H9 (cell line): ENCODE data around the gene VILL. TPM values are rescaled to one million over a fixed set of nuclear protein-coding genes. Genes with fewer than 3 reads are reported as not detected.

ENCODE experiments used
- DNase-seq: peaks from one replicate; pipeline ENCODE4 v3.0.0-alpha.2; 2017
- H2AFZ ChIP-seq: one replicate; pipeline ENCODE4 v1.6.1; 2013; ENCODE audit warnings: mild to moderate bottlenecking, low read length, control low read depth, moderate library complexity
- H2AK5ac ChIP-seq: 2 replicates; pipeline ENCODE4 v1.6.1; 2013; ENCODE audit warnings: low read length, control low read depth, mixed read lengths; ENCODE audit not compliant: insufficient read length
- H2BK120ac ChIP-seq: one replicate; pipeline ENCODE4 v1.6.1; 2013; ENCODE audit warnings: low read depth, mild to moderate bottlenecking, low read length, control low read depth, inconsistent platforms; ENCODE audit not compliant: poor library complexity, severe bottlenecking
- H2BK12ac ChIP-seq: 2 replicates; pipeline ENCODE4 v1.6.1; 2013; ENCODE audit warnings: low read length, control low read depth, mixed read lengths, low read depth; ENCODE audit not compliant: insufficient read length
- H2BK15ac ChIP-seq: 2 replicates; pipeline ENCODE4 v1.6.1; 2013; ENCODE audit warnings: low read depth, low read length, control low read depth
- H2BK20ac ChIP-seq: one replicate; pipeline ENCODE4 v1.6.1; 2013; ENCODE audit warnings: low read depth, mild to moderate bottlenecking, low read length, control low read depth, inconsistent platforms; ENCODE audit not compliant: poor library complexity, severe bottlenecking
- H2BK5ac ChIP-seq: 2 replicates; pipeline ENCODE4 v1.6.1; 2013; ENCODE audit warnings: low read length, control low read depth, mixed read lengths; ENCODE audit not compliant: insufficient read length
- H3K14ac ChIP-seq: 2 replicates; pipeline ENCODE4 v1.6.1; 2013; ENCODE audit warnings: low read length, control low read depth; ENCODE audit not compliant: insufficient read depth
- H3K18ac ChIP-seq: 2 replicates; pipeline ENCODE4 v1.6.1; 2013; ENCODE audit warnings: low read depth, mild to moderate bottlenecking, mixed read lengths, low read length, control low read depth; ENCODE audit not compliant: insufficient read length
- H3K23ac ChIP-seq: 2 replicates; pipeline ENCODE4 v1.6.1; 2013; ENCODE audit warnings: low read length, control low read depth, mixed read lengths, low read depth; ENCODE audit not compliant: insufficient read length
- H3K23me2 ChIP-seq: 2 replicates; pipeline ENCODE4 v1.6.1; 2013; ENCODE audit warnings: low read depth, mild to moderate bottlenecking, mixed read lengths, low read length, control low read depth; ENCODE audit not compliant: insufficient read length, poor library complexity, severe bottlenecking
- H3K27ac ChIP-seq: 2 replicates; pipeline ENCODE4 v1.5.1; 2013; ENCODE audit warnings: low read length, control low read depth, mixed read lengths, low read depth; ENCODE audit not compliant: insufficient read length
- H3K27me3 ChIP-seq: 2 replicates; pipeline ENCODE4 v1.6.1; 2013; ENCODE audit warnings: low read length, control low read depth, inconsistent platforms; ENCODE audit not compliant: insufficient read depth
- H3K4ac ChIP-seq: 2 replicates; pipeline ENCODE4 v1.6.1; 2013; ENCODE audit warnings: low read depth, mild to moderate bottlenecking, control low read depth, inconsistent platforms, low read length, moderate library complexity
- H3K4me1 ChIP-seq: 2 replicates; pipeline ENCODE4 v1.6.1; 2013; ENCODE audit warnings: low read length, control low read depth, inconsistent platforms; ENCODE audit not compliant: insufficient read depth
- H3K4me2 ChIP-seq: 2 replicates; pipeline ENCODE4 v1.6.1; 2013; ENCODE audit warnings: low read length, control low read depth, mixed read lengths; ENCODE audit not compliant: insufficient read length, insufficient read depth
- H3K56ac ChIP-seq: 2 replicates; pipeline ENCODE4 v1.6.1; 2013; ENCODE audit warnings: low read depth, mild to moderate bottlenecking, mixed read lengths, low read length, control low read depth; ENCODE audit not compliant: insufficient read length
- H3K79me1 ChIP-seq: 2 replicates; pipeline ENCODE4 v1.6.1; 2013; ENCODE audit warnings: low read depth, mild to moderate bottlenecking, moderate library complexity, low read length, control low read depth, inconsistent platforms; ENCODE audit not compliant: insufficient read depth, poor library complexity, severe bottlenecking
- H3K79me2 ChIP-seq: 2 replicates; pipeline ENCODE4 v1.6.1; 2013; ENCODE audit warnings: low read length, control low read depth, inconsistent platforms; ENCODE audit not compliant: insufficient read depth
- H3K9ac ChIP-seq: 2 replicates; pipeline ENCODE4 v1.6.1; 2013; ENCODE audit warnings: low read length, control low read depth, mixed read lengths; ENCODE audit not compliant: insufficient read length; ENCODE audit errors: extremely low read depth
- H3K9me3 ChIP-seq: one replicate; pipeline ENCODE4 v1.6.1; 2013; ENCODE audit warnings: low read depth, low read length, inconsistent platforms; ENCODE audit not compliant: control insufficient read depth
- H3T11ph ChIP-seq: one replicate; pipeline ENCODE4 v1.6.1; 2013; ENCODE audit warnings: mild to moderate bottlenecking, low read length, control low read depth, inconsistent platforms
- H4K20me1 ChIP-seq: one replicate; pipeline ENCODE4 v1.6.1; 2013; ENCODE audit not compliant: control insufficient read depth, insufficient read length, insufficient read depth
- H4K5ac ChIP-seq: 2 replicates; pipeline ENCODE4 v1.6.1; 2013; ENCODE audit warnings: low read depth, mild to moderate bottlenecking, mixed read lengths, low read length, control low read depth; ENCODE audit not compliant: insufficient read length
- H4K8ac ChIP-seq: replicated peaks from 2 replicates; pipeline ENCODE4 v1.6.1; 2013; ENCODE audit warnings: low read length, control low read depth, mixed read lengths, low read depth; ENCODE audit not compliant: insufficient read length
- H4K91ac ChIP-seq: 2 replicates; pipeline ENCODE4 v1.6.1; 2013; ENCODE audit warnings: low read depth, mild to moderate bottlenecking, moderate library complexity, mixed read lengths, low read length, control low read depth; ENCODE audit not compliant: insufficient read length
- H3K27ac Mint-ChIP-seq, 3 experiments: 2 replicates in 2 of 3; 3 replicates in 1 of 3; pipeline ENCODE4 v1.8.0; 2020 to 2021; ENCODE audit warnings: mixed read lengths in 3 of 3, mild to moderate bottlenecking in 1 of 3, moderate library complexity in 1 of 3
- H3K27me3 Mint-ChIP-seq: 2 replicates; pipeline ENCODE4 v1.8.0; 2021; ENCODE audit warnings: low read depth, mild to moderate bottlenecking, moderate library complexity, mixed read lengths
- H3K36me3 Mint-ChIP-seq, 3 experiments: 2 replicates in 2 of 3; 3 replicates in 1 of 3; pipeline ENCODE4 v1.8.0; 2020 to 2021; ENCODE audit warnings: low read depth in 3 of 3, mixed read lengths in 3 of 3; ENCODE audit not compliant: insufficient read depth in 1 of 3
- H3K4me1 Mint-ChIP-seq, 2 experiments: 2 replicates each; pipeline ENCODE4 v1.8.0; 2020; ENCODE audit warnings: mixed read lengths in 2 of 2
- H3K4me3 Mint-ChIP-seq, 2 experiments: 2 replicates in 1 of 2; 3 replicates in 1 of 2; pipeline ENCODE4 v1.8.0; 2020 to 2021; ENCODE audit warnings: mild to moderate bottlenecking in 2 of 2, mixed read lengths in 2 of 2, moderate library complexity in 1 of 2
- H3K9me3 Mint-ChIP-seq, 2 experiments: 2 replicates in 1 of 2; 3 replicates in 1 of 2; pipeline ENCODE4 v1.8.0; 2020; ENCODE audit warnings: mild to moderate bottlenecking in 2 of 2, mixed read lengths in 2 of 2, moderate library complexity in 1 of 2
- CTCF ChIP-seq: fragments of 200-600 bp; sonication (generic); conservative IDR thresholded peaks from 3 replicates; pipeline ENCODE4 v1.8.0; 2021; ENCODE audit warnings: antibody characterized with exemption, mild to moderate bottlenecking
- WGBS: extraction: QIAGEN DNeasy Blood & Tissue Kit; methylation state at CpG from one replicate; pipeline ENCODE4 v1.1.7; 2013; ENCODE audit warnings: missing lambda C conversion rate, low lambda C conversion rate, mixed read lengths; ENCODE audit not compliant: insufficient read length; ENCODE audit errors: extremely low coverage; 5-methylcytosine and 5-hydroxymethylcytosine counted together
- total RNA-seq: library from RNA; stranded (reverse); gene quantifications from 2 replicates; pipeline ENCODE4 v1.2.1, GENCODE V29; 2021

The VILL gene
- total RNA-seq, 1 experiment from 2014 or later: 3.2 TPM

DNA sequence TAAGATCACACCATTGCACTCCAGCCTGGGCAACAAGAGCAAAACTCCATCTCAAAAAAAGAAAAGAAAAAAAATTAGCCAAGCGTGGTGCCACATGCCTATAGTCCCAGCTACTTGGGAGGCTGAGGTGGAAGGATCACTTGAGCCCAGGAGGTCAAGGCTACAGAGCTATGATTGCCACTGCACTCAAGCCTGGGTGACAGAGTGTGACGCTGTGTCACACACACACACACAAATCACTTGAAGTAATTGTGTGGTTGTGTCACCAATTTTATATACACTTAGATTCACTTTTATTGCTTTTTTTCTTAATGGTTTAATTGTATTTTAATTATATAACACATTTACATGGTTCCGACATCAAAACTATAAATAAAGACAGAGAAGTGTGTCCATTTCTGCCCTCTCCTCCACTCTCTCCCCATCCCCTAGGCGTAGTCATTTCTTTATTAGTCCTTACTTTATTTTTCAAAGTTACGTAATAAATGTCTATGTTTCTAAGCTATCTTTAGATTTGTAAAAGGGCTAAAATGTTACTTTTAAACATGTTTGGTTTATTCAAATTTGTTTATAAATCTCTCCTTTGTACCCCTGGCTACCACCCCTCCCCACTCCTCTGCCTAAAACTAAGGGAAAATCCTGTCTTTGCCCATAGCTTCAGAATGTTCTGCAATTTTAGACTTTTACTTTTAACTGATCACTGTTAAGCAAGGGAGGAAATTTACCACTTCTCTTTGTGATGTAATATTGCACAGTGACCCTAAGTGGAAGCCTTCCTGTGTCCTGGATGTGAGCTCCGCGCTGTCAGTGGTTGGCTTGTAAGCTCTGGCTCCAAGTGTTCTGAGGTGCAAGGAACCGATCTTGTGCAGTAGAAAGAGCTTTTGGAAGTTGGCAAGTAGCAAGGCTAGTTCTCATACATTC, 10.8 kb upstream of the VILL start:
- H3K4me1 Mint-ChIP-seq: peaks cover 0 to 2% of the 10 kb centered on the region in 2 experiments; a peak in 2 of 4 replicates
- Histone ChIP-seq H3K14ac (no peak overlapping the region), H3K23ac (no peak overlapping the region), H2BK120ac (no peak overlapping the region), H4K5ac (no peak overlapping the region), H3K4ac (no peak overlapping the region), H3K4me2 (no peak overlapping the region), H4K8ac (no peak overlapping the region), H4K91ac (no peak overlapping the region), H2AFZ (no peak overlapping the region), H3K23me2 (no peaks in the 10 kb centered on the region), H2AK5ac (no peak overlapping the region), H3K4me1 (no peaks in the 10 kb centered on the region), H4K20me1 (no peaks in the 10 kb centered on the region), H3K27ac (no peak overlapping the region), H2BK15ac (no peak overlapping the region), H3K27me3 (no peaks in the 10 kb centered on the region), H2BK12ac (no peak overlapping the region), H3K56ac (no peak overlapping the region), H3K9ac (no peak overlapping the region), H2BK5ac (no peak overlapping the region), H3T11ph (no peak overlapping the region), H3K9me3 (no peaks in the 10 kb centered on the region), H3K79me2 (no peaks in the 10 kb centered on the region), H3K18ac (no peak overlapping the region), H3K79me1 (no peaks in the 10 kb centered on the region), H2BK20ac (no peak overlapping the region)
- no peak for TF ChIP-seq CTCF
- H3K36me3 Mint-ChIP-seq: peaks cover 3 to 14% (median 9%) of the 10 kb centered on the region in 3 experiments; a peak in 6 of 7 replicates
- no peaks in the 10 kb centered on the region for H3K27me3 Mint-ChIP-seq
- H3K27ac Mint-ChIP-seq: peak overlapping the region in 1 of 3 experiments; percentile 5; a peak in 2 of 7 replicates
- no peak overlapping the region for H3K4me3 Mint-ChIP-seq
- H3K9me3 Mint-ChIP-seq: no peaks in the 10 kb centered on the region
- no CpG with 5 or more reads among the region's 8 CpGs for WGBS
- no peak for DNase-seq
